GM18867 (cell line): ENCODE measurements around the gene TIAM2.
"Not testable (repeated sequence)": the region's sequence is repeated elsewhere in the genome, so short reads cannot be mapped to it uniquely, and the experiment has no call there.

ENCODE experiments used
- ATAC-seq: cut with Tn5 transposase; IDR thresholded peaks from one replicate; pipeline ENCODE4 v1.9.1; 2021; ENCODE audit warnings: mild to moderate bottlenecking, moderate library complexity; ENCODE audit not compliant: unreplicated experiment

Gene TIAM2

DNA sequence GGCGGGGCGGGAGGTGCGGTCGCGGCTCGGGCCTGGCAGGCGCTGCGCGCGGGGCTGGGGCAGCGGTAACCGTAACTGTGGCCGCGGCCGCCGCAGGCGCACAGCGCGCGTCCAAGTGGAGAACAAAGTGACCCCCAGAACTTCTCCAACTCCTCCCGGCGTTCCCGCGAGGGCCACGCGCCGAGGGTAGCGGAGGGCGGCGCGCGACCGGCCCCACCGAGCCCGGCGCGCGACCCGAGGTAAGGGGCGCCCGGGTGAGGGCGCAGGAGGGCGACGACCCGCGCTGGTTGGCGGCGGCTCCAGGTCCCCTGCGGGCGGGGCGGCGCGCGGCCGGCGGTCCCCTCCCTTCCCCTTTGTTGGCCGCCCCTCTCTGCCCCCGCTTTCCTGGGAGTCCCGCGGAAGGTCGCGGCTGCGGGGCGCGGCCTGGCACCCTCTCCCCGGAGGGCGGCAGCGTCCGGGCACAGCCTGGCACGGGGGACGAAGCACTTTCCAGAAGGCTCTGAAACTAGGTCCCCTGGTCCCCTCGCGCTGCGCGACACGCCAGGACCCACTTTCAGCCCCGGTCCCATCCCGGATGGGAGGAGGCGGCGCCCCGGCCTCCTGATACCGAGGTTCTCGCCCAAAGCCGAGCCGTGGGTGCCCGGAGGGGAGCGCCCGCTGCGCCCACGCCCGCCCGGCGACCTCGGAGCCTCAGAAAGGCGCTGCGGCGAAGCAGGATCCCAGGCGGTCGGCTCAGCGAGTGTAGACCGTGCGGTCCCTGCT is at the start of gene TIAM2:
TIAM2 (plus strand) TSS at position 62 of the 762 bp plus-strand sequence. CDS start 133,909 bp downstream, outside the sequence.
- ATAC-seq = no peak

DNA sequence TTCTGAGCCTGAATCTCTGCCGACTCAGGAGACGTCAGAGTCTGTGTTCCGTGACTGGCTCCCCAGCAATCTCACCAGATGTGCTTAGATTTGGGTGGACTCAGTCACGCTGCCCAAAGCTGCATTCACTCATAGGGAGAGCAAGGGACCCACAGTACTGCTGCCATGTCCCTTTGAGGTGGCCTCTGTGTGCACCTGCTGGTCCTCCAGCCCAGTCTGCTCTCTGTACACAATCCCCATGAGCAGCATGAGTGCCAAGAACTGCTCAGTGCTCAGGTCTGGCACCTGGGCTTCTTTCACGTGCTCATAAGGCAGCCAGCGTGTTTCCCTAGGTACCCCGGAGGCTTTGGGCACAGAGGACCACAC is 44.2 kb upstream of the TIAM2 start:
- ATAC-seq = no peak

- ATAC-seq = peak; percentile 72
These were observed 43.5 kb upstream of the TIAM2 start for GRCh38 chr6:154951345-154952200.

DNA sequence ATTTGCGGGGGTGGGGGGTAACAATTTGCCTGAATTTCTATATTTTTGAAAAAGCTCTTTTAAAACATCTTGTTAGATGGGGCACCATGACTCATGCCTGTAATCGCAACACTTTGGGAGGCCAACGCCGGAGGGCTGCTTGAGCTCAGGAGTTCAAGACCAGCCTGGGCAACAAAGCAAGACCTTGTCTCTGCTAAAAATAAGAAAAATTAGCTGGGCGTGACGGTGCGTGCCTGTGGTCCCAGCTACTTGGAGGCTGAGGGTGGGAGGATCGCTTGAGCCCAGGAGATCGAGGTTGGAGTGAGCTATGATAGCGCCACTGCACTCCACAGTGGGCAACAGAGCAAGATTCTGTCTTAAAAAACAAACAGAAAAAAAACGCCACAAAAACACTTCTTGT is 41.5 kb upstream of the TIAM2 start:
- ATAC-seq = no peak

- ATAC-seq = no peak
These were observed 40.8 kb upstream of the TIAM2 start for GRCh38 chr6:154954347-154954746.

DNA sequence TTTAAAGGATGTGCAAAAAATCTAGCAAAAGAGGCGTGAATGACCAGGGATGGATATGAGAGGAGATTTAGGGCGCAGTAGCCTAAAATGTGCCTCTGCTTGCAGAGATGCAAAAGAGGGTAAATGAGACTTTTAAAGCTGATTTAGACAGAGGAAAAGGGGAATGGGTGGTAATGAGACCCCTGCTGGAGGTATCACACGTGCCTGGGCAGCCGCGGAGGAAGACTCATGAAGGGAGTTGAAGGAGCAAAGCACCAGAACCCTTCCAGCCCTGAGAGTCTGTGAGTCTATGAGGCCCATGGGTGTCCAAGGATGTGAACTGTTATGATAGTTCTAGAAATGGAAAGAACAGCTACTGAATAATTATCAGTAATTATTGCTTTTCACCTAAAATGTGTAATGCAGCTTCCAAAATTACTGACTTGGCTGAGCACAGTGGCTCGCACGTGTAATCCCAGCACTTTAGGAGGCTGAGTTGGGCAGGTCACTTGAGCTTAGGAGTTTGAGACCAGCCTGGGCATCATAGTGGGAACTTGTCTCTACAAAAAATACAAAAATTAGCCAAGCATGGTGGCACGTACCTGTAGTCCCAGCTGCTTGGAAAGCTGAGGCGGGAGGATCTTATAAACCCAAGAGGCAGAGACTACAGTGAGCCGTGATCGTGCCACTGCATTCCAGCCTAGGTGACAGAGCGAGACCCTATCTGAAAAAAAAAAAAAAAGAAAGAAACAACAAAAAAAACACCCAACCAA is 38.2 kb upstream of the TIAM2 start:
- no peak for ATAC-seq

DNA sequence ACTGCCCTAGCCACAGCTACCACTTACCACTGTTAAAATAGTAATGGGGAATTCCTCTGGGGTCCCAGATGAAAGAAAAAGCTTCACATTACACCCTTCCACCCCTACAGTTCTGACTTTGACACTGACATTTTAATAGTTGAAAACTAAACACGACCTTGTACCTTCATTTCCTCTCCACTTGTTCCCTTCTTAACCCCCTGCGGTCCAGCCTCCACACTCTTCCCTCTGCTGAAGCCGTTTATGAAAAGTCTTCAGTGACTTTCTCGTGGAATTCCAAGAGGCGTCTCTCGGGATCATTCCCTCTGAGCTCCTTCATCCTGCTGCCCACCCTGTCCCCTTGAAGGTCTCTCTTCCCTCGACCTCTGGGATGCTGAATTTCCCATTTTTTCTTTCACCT is 36.6 kb upstream of the TIAM2 start:
- ATAC-seq = no peak

- ATAC-seq = no peak
These were observed 34.7 kb upstream of the TIAM2 start for GRCh38 chr6:154960299-154960843.

DNA sequence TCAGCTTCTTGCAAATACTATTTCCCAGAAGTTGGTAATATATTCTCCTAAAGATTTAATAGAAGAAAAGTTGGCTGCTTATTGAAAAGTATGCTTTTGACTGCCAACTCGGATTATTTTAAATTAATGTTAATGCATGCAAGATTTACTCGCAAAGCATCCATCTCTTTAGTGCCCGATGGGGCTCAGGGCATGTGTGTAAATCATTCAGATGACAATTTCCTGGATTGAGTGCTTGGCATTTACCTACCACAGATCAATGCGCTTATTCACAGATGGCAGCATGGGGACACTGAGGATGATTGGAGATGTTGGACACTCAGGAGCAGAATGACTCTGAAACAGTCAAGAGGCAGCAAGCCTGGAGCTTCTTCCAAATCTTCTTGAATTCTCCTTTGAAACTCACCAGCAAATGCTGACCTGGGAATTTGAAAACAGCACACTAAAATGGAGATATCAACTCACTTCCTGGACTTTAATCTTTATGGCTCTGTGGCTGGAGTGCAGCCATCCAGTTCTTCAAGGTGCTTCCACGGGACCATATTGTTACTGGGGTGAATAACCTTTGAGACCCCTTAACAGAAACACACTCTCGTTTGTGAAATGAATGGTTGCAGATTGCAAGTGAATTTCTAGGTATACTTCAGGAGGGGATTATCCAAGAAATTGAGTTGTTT is 34.1 kb upstream of the TIAM2 start:
- no peak for ATAC-seq

DNA sequence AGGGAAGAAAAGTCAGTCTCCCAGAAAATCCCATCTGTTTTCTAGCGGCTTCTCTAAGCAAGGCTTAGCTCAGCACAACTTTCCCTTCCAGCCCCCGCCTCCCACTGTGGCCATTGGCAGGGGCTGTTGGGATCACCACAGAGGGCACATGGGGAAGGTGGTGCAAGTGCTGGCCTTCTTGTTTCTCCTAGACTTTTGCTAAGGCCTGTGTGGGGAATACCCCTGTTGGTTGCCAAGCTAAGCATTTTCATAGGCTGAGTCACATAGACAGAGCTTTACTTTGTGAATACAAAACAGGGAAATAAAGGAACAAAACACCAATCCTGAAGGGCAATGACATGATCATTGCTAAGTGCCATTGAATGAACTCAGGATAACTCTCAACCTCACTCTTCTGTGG is 32.4 kb upstream of the TIAM2 start:
- no peak for ATAC-seq

GRCh38 chr6:154966065-154966770 is 28.9 kb upstream of the TIAM2 start:
- ATAC-seq = not testable (repeated sequence)

DNA sequence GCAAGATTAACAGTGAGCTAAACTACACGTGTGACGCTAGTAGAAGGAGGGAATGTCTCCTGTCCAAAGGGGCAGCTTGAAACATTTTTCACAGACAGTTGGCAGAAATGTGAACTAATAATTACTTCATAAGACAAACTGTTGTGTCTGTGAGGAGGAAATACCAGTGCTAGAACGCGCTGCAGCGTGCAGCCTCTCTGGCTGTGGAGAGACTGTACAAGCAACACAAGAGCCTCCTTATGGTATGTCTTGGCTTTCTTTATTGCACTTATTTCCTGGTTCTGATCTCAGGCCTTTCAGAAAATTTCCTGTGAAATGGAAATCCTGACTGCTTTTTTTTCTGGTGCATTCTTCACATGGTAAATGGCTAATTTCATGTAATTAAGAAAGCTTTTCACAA is 25.3 kb upstream of the TIAM2 start:
- ATAC-seq = no peak

DNA sequence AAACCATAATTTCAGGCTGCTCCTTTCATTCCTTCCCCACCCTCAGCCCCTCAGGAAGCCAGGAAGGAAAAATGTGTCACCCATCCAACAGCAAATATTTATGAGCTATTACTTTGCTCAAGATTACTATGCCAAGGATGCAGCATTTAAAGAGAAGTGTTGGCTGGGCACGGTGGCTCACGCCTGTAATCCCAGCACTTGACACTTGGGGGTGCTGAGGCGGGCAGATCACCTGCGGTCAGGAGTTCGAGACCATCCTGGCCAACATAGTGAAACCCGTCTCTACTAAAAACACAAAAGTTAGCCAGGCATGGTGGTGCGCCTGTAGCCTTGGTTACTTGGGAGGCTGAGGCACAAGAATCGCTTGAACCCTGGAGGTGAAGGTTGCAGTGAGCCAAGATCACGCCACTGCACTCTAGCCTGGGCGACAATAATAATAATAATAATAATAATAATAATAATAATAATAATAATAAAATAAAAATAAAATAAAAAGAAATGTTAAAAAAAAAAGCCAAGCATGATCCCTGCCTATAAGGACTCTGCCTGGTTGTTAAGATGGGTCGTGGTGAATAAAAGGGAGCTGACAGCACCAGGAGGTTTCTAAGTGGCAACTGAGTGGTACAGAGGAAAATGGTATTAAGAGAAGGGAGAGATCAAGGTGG is 20.5 kb upstream of the TIAM2 start:
- no peak for ATAC-seq

GRCh38 chr6:154977588-154977987 is 17.5 kb upstream of the TIAM2 start:
- no peak for ATAC-seq

- ATAC-seq = no peak
These were observed 14.6 kb upstream of the TIAM2 start for GRCh38 chr6:154980273-154981078.

DNA sequence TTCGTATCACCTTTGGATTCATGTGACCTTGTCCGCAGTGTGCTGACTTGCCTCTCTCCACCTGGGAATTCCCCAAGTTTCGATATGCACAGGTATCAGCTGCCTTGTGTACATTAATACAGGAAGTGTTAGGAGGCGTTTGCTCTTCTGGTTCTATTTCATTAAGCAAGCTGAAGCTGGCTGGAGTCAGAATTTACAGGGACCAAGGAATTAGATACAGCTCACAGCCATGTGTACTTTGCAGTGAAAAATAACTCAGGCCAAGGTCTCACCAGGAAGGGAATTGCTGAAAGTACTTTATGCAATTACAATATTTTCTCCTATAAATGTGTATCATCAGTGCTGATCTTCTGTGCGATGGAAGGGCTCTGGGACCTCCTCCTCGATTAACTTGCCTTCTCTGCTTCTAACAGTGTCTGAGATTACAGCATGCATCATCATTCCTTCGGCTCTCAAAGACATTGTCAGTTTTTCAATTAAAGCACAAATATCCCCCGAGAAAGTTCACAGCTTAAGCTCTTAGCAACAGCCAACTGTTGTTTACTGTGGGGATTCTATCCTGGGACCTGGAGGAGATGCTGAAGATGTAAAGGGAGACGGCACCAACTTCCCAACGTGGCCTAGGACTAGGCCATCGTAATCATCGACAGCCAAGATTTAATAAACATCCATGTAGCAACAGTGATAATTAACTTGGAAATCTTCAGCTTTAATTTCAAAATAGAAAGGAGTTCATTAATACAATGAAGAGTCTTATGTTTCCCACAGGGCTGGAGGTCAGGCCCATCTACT is 13.8 kb upstream of the TIAM2 start:
- no peak for ATAC-seq

- ATAC-seq = no peak
These were observed 11.0 kb upstream of the TIAM2 start for GRCh38 chr6:154984146-154984545.

GRCh38 chr6:154986787-154987235 is 8.3 kb upstream of the TIAM2 start:
- ATAC-seq = no peak
